GM10266 (cell line): Measurements from ENCODE around the gene PDZD4.

Source experiments
- DNase-seq: peaks from one replicate; pipeline ENCODE4 v3.0.0; 2012; ENCODE audit errors: extremely low spot score
- TF ChIP-seq, protein P1 (sequence below): IDR thresholded peaks from 2 replicates; pipeline ENCODE4 v1.5.1; 2012; ENCODE audit warnings: mild to moderate bottlenecking, low read depth; ENCODE audit not compliant: control insufficient read depth, insufficient read depth; ENCODE audit errors: missing control alignments

PDZD4 gene

DNA sequence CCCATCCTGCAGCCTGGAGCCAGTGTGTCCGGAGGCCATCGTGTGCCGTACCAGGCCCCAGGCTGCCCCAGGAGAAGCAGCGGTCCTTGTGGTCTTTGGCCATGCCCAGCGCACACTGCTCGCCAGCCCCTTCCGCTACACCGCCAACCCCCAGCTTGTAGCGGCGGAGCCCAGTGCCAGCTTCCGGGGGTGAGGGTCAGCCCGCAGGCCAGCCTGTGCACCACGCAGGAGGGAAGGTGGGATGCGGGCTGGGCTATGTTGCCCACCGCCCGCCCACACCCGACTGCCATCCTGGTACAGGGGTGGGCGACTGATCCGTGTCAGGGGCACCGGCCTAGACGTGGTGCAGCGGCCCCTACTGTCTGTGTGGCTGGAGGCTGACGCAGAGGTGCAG lies 57.1 kb downstream of the PDZD4 start:
- TF ChIP-seq, protein P1, sequence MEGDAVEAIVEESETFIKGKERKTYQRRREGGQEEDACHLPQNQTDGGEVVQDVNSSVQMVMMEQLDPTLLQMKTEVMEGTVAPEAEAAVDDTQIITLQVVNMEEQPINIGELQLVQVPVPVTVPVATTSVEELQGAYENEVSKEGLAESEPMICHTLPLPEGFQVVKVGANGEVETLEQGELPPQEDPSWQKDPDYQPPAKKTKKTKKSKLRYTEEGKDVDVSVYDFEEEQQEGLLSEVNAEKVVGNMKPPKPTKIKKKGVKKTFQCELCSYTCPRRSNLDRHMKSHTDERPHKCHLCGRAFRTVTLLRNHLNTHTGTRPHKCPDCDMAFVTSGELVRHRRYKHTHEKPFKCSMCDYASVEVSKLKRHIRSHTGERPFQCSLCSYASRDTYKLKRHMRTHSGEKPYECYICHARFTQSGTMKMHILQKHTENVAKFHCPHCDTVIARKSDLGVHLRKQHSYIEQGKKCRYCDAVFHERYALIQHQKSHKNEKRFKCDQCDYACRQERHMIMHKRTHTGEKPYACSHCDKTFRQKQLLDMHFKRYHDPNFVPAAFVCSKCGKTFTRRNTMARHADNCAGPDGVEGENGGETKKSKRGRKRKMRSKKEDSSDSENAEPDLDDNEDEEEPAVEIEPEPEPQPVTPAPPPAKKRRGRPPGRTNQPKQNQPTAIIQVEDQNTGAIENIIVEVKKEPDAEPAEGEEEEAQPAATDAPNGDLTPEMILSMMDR = no peak
- peak; percentile 6 for DNase-seq

DNA sequence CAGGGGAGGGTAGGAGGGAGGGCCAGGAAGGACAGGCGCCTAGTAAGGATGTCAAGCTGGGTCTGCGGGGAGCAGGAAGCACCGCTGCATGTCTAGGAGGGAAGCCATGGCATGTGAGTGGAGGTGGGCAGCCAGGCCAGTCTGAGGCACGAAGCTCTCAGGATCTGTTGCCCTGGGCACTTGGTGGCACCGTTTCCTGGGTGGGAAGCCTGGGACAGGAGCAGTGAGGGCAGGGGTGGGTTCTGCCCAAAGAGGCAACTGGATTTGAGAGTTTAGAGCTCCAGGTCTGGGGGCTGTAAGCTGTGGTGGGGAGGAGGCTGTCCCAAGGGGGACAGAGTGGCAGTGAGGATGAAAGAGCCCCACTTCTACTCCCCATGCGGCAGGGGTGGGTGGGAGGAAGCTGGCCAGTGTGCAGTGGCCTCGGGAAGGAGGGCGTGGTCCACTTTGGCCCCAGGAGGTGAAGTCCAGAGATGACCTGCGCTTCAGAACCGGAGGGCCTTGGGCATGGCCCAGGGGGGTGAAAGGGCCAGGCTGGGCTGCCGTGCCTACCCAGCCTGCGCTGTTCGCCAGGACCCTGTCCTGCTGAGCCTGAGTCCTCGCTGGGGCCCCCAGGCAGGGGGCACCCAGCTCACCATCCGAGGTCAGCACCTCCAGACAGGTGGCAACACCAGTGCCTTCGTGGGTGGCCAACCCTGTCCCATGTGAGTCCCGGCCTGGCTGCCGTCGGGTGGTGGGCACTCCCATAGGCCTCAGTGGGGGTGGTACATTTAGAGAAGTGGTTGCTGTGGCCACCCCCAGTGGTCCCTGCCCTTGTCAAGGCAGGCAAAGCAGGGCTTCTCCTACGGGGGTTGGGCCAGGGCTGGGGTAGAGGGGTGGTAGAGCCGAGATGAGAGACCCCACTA lies 57.8 kb downstream of the PDZD4 start:
- TF ChIP-seq, protein P1 = no peak
- DNase-seq = peak; percentile 6

DNA sequence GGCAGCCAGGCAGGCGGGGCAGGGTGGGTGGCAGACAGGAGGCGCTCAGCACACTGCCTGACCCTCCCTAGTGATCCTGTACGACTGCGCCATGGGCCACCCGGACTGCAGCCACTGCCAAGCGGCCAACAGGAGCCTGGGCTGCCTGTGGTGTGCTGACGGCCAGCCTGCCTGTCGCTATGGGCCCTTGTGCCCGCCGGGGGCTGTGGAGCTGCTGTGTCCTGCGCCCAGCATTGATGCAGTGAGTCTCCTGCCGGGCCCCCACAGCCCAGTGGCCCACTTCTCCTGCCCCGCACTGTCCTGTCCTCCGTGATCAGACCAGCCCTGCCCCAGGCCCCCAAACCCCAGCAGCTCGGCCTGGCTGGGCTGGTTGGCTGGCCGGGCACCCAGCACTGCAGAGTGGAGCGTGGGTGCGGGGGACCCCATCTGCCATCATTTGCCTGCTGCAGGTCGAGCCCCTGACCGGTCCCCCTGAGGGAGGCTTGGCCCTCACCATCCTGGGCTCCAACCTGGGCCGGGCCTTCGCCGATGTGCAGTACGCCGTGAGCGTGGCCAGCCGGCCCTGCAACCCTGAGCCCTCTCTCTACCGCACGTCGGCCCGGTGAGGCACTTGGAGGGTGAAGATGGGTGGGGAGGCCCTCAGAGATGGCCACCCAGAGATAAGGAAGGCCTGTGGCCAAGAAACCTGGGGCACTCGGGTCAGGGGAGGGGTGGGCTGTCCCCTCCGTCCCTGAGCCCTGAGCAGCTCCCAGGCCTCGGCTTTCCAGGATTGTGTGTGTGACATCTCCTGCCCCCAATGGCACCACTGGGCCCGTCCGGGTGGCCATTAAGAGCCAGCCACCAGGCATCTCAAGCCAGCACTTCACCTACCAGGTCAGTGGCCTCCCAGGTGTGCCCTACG lies 58.7 kb downstream of the PDZD4 start:
- peak; percentile 8 for DNase-seq
- TF ChIP-seq, protein P1 = no peak

DNA sequence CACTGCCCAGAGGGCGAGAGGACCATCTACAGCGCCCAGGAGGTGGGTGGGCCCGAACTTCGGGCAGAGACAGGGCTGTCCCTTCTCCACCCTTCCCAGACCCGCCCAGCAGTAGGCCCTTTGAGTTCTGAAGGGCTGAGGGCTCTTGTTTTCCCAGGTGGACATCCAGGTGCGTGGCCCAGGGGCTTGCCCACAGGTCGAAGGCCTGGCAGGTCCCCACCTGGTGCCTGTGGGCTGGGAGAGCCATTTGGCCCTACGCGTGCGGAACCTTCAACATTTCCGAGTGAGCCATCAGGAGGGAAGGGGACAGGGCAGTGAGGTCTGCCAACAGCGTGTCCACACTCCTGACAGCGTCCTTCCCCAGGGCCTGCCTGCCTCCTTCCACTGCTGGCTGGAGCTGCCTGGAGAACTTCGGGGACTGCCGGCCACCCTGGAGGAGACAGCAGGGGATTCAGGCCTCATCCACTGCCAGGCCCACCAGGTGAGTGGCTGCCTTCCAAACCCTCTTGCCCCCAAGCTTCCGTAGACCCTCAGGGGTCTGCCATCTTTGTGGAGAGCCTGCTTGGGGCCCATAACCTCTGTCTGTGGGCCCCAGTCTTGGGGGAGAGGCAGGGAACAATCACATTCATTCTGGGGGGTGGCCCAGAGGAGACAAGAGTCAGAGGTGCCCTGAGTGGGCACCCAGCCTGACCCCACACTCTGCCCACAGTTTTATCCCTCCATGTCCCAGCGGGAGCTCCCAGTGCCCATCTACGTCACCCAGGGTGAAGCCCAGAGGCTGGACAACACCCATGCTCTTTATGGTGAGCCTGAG lies 59.5 kb downstream of the PDZD4 start:
- no peak for DNase-seq
- TF ChIP-seq, protein P1 = no peak

DNA sequence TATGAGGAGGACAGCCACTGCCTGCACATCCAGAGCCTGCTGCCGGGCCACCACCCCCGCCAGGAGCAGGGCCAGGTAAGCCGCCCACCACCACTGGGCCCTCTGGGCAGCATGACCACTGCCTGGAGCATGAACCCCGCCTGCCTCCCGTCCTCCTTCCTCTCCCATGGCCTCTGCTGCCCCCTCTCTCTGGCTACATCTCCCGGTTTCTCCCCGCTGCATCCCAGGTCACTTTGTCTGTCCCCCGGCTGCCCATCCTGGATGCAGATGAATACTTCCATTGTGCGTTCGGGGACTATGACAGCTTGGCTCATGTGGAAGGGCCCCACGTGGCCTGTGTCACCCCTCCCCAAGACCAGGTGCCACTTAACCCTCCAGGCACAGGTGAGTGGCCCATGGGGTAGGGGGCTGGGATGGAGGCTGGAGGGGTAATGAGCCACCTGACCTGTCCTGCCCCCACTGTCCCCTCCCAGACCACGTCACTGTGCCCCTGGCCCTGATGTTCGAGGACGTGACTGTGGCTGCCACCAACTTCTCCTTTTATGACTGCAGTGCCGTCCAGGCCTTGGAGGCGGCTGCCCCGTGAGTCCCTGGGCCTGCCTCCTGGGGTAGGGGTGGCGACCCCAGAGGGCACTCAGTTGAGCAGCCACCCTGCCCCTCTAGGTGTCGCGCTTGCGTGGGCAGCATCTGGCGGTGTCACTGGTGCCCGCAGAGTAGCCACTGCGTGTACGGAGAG lies 60.3 kb downstream of the PDZD4 start:
- DNase-seq = no peak
- TF ChIP-seq, protein P1 = no peak

DNA sequence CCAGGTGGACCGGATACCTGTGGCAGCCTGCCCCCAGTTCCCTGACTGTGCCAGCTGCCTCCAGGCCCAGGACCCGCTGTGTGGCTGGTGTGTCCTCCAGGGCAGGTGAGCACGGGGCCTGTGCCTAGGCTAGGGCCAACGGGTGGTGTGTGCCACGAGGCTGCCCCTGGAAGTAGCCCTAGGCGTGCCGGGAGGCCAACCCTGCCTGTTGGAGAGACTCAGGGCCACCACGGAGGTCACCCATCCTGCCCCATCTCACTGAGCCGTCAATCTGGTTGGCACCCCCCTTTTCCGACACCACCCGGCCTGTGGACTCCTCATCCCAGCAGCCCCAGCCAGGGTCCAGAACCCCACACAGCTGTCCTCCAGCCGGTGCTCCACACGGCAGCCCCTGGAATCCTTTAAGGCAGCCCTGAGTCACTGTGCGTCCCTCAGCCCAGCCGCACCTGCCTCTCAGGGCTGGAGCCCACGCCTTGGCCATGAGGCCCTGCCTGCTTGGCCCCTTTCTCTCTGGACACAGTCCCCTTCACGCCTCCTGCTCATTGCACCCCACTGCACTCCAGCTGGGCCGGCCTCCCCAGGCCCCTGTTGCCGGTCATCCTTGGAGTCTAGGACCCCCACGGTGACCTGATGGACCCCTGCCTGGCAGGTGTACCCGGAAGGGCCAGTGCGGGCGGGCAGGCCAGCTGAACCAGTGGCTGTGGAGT lies 61.0 kb downstream of the PDZD4 start:
- DNase-seq = no peak
- TF ChIP-seq, protein P1 = no peak
